DND-41 (cell line): ENCODE measurements around the gene CHRM3.

Experiments used
- ATAC-seq: fragments of 200-7000 bp; cut with Tn5 transposase; 3 replicates; pipeline ENCODE4 v1.9.1; 2021; ENCODE audit warnings: low read depth; ENCODE audit not compliant: insufficient read depth
- DNase-seq: peaks from one replicate; pipeline ENCODE4 v3.0.0-alpha.2; 2020
- H2AFZ ChIP-seq: 2 replicates; pipeline ENCODE4 v1.6.0; 2012; ENCODE audit warnings: low read depth, low read length
- H3K27ac ChIP-seq: 2 replicates; pipeline ENCODE4 v1.5.1; 2012; ENCODE audit warnings: low read length, inconsistent platforms
- H3K27me3 ChIP-seq: fragments of 200-600 bp; sonication (generic); 2 replicates; pipeline ENCODE4 v1.6.0; 2012; ENCODE audit warnings: low read length, mild to moderate bottlenecking, inconsistent platforms; ENCODE audit not compliant: insufficient read depth, poor library complexity
- H3K36me3 ChIP-seq: 2 replicates; pipeline ENCODE4 v1.5.1; 2012; ENCODE audit warnings: low read length, inconsistent platforms; ENCODE audit not compliant: insufficient read depth
- H3K4me1 ChIP-seq: 2 replicates; pipeline ENCODE4 v1.5.1; 2012; ENCODE audit warnings: mild to moderate bottlenecking, low read length; ENCODE audit not compliant: insufficient read depth
- H3K4me2 ChIP-seq: 2 replicates; pipeline ENCODE4 v1.6.0; 2012; ENCODE audit warnings: mild to moderate bottlenecking, moderate library complexity, low read length, inconsistent platforms; ENCODE audit not compliant: insufficient read depth
- H3K4me3 ChIP-seq, 2 experiments: fragments of 200-600 bp in 1 of 2; shearing (Covaris generic) in 1 of 2; 2 replicates each; pipeline ENCODE4 v1.5.1; 2012 to 2016; ENCODE audit warnings: inconsistent platforms in 2 of 2, low read length in 2 of 2, mild to moderate bottlenecking in 2 of 2, low read depth in 1 of 2, moderate library complexity in 1 of 2
- H3K79me2 ChIP-seq: 2 replicates; pipeline ENCODE4 v1.6.0; 2012; ENCODE audit warnings: low read length, inconsistent platforms; ENCODE audit not compliant: insufficient read depth
- H3K9ac ChIP-seq: 2 replicates; pipeline ENCODE4 v1.6.0; 2012; ENCODE audit warnings: low read depth, mild to moderate bottlenecking, inconsistent platforms, low read length, moderate library complexity
- H3K9me3 ChIP-seq: 2 replicates; pipeline ENCODE4 v1.5.1; 2012; ENCODE audit warnings: low read length, moderate library complexity, mild to moderate bottlenecking, inconsistent platforms; ENCODE audit not compliant: insufficient read depth, severe bottlenecking
- H4K20me1 ChIP-seq: 2 replicates; pipeline ENCODE4 v1.6.0; 2012; ENCODE audit warnings: low read length; ENCODE audit not compliant: insufficient read depth
- EZH2 ChIP-seq: IDR thresholded peaks from 3 replicates; pipeline ENCODE4 v1.6.1; 2012; ENCODE audit warnings: borderline replicate concordance, low read depth, mild to moderate bottlenecking, moderate library complexity, low read length, inconsistent platforms; ENCODE audit not compliant: severe bottlenecking
- TF ChIP-seq, protein P1 (sequence below): IDR thresholded peaks from 2 replicates; pipeline ENCODE4 v1.5.1; 2012; ENCODE audit warnings: borderline replicate concordance, low read length, moderate library complexity, mild to moderate bottlenecking; ENCODE audit not compliant: poor library complexity, severe bottlenecking; ENCODE audit errors: extremely low read depth

The CHRM3 gene

DNA sequence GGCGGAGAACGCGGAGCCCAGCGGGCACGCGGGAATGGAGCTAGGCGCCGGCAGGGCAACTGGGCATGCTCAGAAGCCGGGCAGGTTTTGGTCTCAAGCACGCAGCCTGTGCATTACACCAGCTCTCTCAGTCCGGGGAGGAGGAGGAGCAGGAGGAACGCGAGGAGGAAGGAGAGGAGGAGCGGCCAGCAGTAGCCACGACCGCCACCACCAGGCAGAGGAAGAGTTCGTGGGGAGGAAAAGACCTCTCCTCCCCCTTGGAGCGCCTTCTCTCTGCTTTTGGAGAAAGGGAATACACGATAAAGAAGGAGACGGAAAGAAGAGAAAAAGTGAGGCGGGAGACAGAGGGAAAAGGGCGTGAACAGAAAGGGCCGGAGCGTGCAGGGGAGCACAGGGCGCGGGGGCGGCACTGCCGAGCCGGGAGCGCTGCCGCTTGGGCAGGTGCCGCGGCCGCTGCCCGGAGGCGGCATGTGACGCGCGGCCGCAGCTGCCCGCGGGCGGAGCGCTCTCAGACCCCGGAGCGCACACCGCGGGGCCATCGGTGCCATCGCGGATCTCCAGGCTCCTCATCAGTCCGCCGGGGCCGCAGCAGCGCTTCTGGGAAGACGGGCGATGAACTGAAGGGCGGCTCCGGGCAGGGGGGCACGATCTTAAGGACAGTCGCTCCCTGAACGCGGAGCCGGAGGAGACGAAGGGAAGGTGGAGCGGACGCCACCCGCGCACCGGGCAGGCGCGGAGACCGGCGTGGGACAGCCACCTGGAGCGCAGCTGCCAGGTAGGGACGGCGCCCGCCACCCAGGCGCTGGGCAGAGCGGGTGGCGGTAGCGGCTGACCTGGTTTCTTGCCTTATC, at the start of gene CHRM3:
TSS of gene CHRM3 (plus strand) at position 116 of the 851 bp plus-strand sequence. CDS start 520,884 bp downstream, outside the sequence.
- H3K27ac ChIP-seq = no peak within 1 kb of the TSS
- no peaks in the 10 kb centered on the region for H4K20me1 ChIP-seq
- no peak for TF ChIP-seq EZH2
- TF ChIP-seq, protein P1, sequence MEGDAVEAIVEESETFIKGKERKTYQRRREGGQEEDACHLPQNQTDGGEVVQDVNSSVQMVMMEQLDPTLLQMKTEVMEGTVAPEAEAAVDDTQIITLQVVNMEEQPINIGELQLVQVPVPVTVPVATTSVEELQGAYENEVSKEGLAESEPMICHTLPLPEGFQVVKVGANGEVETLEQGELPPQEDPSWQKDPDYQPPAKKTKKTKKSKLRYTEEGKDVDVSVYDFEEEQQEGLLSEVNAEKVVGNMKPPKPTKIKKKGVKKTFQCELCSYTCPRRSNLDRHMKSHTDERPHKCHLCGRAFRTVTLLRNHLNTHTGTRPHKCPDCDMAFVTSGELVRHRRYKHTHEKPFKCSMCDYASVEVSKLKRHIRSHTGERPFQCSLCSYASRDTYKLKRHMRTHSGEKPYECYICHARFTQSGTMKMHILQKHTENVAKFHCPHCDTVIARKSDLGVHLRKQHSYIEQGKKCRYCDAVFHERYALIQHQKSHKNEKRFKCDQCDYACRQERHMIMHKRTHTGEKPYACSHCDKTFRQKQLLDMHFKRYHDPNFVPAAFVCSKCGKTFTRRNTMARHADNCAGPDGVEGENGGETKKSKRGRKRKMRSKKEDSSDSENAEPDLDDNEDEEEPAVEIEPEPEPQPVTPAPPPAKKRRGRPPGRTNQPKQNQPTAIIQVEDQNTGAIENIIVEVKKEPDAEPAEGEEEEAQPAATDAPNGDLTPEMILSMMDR = no peak
- no peaks in the 10 kb centered on the region for H3K36me3 ChIP-seq
- H3K9me3 ChIP-seq = no peaks in the 10 kb centered on the region
- H3K79me2 ChIP-seq = no peaks in the 10 kb centered on the region
- H3K27me3 ChIP-seq = no peaks in the 10 kb centered on the region
- H3K9ac ChIP-seq = no peak within 1 kb of the TSS
- H3K4me2 ChIP-seq = no peak within 1 kb of the TSS
- no peak within 1 kb of the TSS for H2AFZ ChIP-seq
- no peak for ATAC-seq
- no peak within 1 kb of the TSS for H3K4me3 ChIP-seq
- DNase-seq = no peak
- H3K4me1 ChIP-seq = no peaks in the 10 kb centered on the region

GRCh38 chr1:239337799-239338430, 48.5 kb upstream of the CHRM3 start:
- DNase-seq (no peak), ATAC-seq (no peak)
- Histone ChIP-seq H3K9me3 (no peaks in the 10 kb centered on the region), H3K36me3 (no peaks in the 10 kb centered on the region), H3K4me3 (no peak overlapping the region), H3K27me3 (no peaks in the 10 kb centered on the region), H3K4me1 (no peaks in the 10 kb centered on the region), H3K9ac (no peak overlapping the region), H2AFZ (no peak overlapping the region), H3K79me2 (no peaks in the 10 kb centered on the region), H4K20me1 (no peaks in the 10 kb centered on the region), H3K27ac (no peak overlapping the region), H3K4me2 (no peak overlapping the region)
- no peak for TF ChIP-seq EZH2
- TF ChIP-seq, protein P1 = no peak

DNA sequence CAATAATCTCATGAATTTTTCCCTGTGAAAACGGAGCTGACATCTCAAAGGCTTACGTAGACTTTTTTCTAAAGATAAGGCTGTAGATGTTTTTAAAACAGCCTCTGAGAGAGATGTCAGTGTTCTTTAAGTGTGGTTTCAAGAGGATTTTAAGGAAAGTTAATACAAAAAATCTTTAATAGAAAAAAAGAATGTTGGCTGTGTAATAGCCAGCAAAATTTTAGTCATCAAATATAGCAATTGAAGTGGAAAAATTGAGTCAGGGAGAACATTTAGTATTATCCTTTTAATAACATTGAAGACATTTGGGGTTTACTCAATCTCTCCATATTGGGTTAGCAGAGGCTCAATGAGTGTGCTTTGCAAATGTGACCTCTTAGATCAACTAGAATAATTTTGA, 38.6 kb upstream of the CHRM3 start:
- DNase-seq = no peak
- Histone ChIP-seq H3K9ac (no peak overlapping the region), H3K4me3 (no peak overlapping the region), H2AFZ (no peak overlapping the region), H3K9me3 (no peaks in the 10 kb centered on the region), H3K27ac (no peak overlapping the region), H3K4me2 (no peak overlapping the region), H3K27me3 (no peaks in the 10 kb centered on the region), H4K20me1 (no peaks in the 10 kb centered on the region), H3K4me1 (no peaks in the 10 kb centered on the region), H3K36me3 (no peaks in the 10 kb centered on the region), H3K79me2 (no peaks in the 10 kb centered on the region)
- TF ChIP-seq EZH2 = no peak
- TF ChIP-seq, protein P1 = no peak
- ATAC-seq = no peak
